ENCODE results near the gene NSMCE1. TPM values are rescaled to one million over a fixed set of nuclear protein-coding genes. Genes with fewer than 3 reads are reported as not detected.

The NSMCE1 gene
- total RNA-seq, 8 experiments from 2014 or later: 52.1 to 81.8 (median 59.5) TPM

DNA sequence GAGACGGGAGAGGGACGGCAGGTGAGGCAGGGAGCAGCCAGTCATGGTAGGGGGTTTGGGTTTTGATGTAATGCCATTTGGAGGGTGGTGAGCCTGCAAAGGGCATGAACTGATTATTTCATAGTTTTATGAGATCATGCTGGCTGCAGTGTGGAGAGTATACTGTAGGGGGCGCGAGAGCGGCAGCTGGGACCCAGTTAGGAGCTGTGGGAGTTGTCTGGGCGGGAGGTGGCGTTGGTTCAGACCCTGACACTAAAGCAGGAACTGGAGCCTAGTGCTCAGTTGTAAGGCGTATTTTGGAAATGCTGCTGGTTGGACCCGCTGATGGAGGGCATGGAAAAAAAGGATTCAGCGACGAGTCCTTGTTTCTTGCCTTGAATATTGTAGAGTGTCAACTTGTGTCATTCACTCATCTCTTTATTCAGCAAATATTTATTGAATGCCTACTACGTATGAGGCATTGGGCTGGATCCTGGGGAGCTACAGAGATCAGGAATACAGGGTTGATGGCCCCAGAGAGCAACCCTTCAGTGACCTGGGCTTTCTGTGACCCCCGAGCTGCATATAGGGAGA lies 89.0 kb downstream of the NSMCE1 start:
- peak; percentile 30 to 90 (median 75) for ATAC-seq (replicated peaks in 6 of 8)
- Histone ChIP-seq H3K4me3 (no peak overlapping the region), H3K4me1 (replicated peaks in 1 of 2) (no peaks in the 10 kb centered on the region), H3K27ac (no peak overlapping the region)
- WGBS, 10 experiments: 0 to 80% (median 22%) methylated on average over 1 to 13 of the region's 13 CpGs
- in situ Hi-C loops (cut with MboI; ENCODE audit: low pct_unique_long_range_greater_than_20kb in 2 of 9, low sequenced_read_pairs in 9 of 9, unreplicated experiment in 9 of 9): no loop called here

GRCh38 chr16:27177031-27177774 lies 91.4 kb downstream of the NSMCE1 start:
- Histone ChIP-seq H3K4me3 (no peak overlapping the region), H3K4me1 (replicated peaks in 1 of 2) (no peaks in the 10 kb centered on the region), H3K27ac (no peak overlapping the region)
- WGBS, 10 experiments: 23 to 79% (median 66%) methylated on average over 3 to 9 of the region's 13 CpGs; no CpG with 5 or more reads in 2 of the 10 experiments
- ATAC-seq (replicated peaks in 6 of 8): no peak
- in situ Hi-C loops (cut with MboI; ENCODE audit: low pct_unique_long_range_greater_than_20kb in 2 of 9, low sequenced_read_pairs in 9 of 9, unreplicated experiment in 9 of 9): no loop called here

DNA sequence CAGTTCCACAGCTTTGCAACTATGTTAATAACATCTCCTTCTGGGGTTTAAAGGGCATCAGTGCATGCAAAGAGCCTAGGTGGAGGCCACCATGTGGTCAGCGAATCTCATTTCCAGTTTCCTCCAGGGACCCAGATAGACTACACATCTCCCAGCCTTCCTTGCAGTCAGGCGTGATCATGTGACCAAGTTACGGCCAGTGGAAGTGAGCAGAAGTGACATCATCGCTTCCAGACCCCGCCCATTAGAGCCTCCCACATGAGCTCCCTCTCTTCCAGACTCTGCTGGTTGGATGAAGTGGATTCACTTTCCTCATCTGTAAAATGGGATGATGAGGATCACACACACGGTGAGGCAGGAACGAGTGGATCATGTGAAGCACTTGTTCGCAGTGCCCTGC lies 92.7 kb downstream of the NSMCE1 start:
- 79 to 100% (median 87%) methylated on average over 1 to 5 of the region's 8 CpGs; no CpG with 5 or more reads in 3 of the 10 experiments for WGBS, 10 experiments
- Histone ChIP-seq H3K4me3 (no peak overlapping the region), H3K4me1 (replicated peaks in 1 of 2) (no peaks in the 10 kb centered on the region), H3K27ac (no peak overlapping the region)
- in situ Hi-C loops (cut with MboI; ENCODE audit: low pct_unique_long_range_greater_than_20kb in 2 of 9, low sequenced_read_pairs in 9 of 9, unreplicated experiment in 9 of 9): no loop called here
- ATAC-seq (replicated peaks in 6 of 8): peak in 3 of 8 experiments; percentile 38 to 39 (median 38)

Other genes starting within 250 kb of the NSMCE1 start
- gene C16orf82, start 201.8 kb downstream of the NSMCE1 start, total RNA-seq: 1 to 10 TPM in 1 of 8 experiments, under 1 TPM in 4, not detected in 3; 0.17 to 1.2 (median 0.67) TPM
- 1 to 10 TPM; 2.1 to 9.9 (median 4.9) TPM for gene KDM8, start 65.2 kb downstream of the NSMCE1 start, total RNA-seq
- gene IL4R, start 45.2 kb upstream of the NSMCE1 start, total RNA-seq: 10 to 100 TPM in 2 of 8 experiments, 1 to 10 TPM in 3, under 1 TPM in 3; 0.33 to 14.6 (median 4.3) TPM
- 1 to 10 TPM in 1 of 8 experiments, under 1 TPM in 7; 0.05 to 1.2 (median 0.17) TPM for gene IL21R, start 133.4 kb upstream of the NSMCE1 start, total RNA-seq

Measured in motor neuron (in vitro differentiated cells).